Ishikawa (cell line): ENCODE results near the gene HOMER2.

Experiments used
- CREB1 ChIP-seq: IDR thresholded peaks from 2 replicates; pipeline ENCODE4 v1.6.1; 2012; ENCODE audit warnings: low read depth
- EGR1 ChIP-seq: IDR thresholded peaks from 2 replicates; pipeline ENCODE4 v1.6.1; 2012
- FOXM1 ChIP-seq: IDR thresholded peaks from 2 replicates; pipeline ENCODE4 v1.6.1; 2012; ENCODE audit warnings: low read depth, borderline replicate concordance
- NFIC ChIP-seq: IDR thresholded peaks from 2 replicates; pipeline ENCODE4 v1.6.1; 2012
- TAF1 ChIP-seq: IDR thresholded peaks from 2 replicates; pipeline ENCODE4 v1.6.1; 2012; ENCODE audit warnings: low read depth, mild to moderate bottlenecking
- USF1 ChIP-seq: IDR thresholded peaks from 2 replicates; pipeline ENCODE4 v1.6.1; 2012
- YY1 ChIP-seq: IDR thresholded peaks from 2 replicates; pipeline ENCODE4 v1.6.1; 2012; ENCODE audit warnings: low read depth
- TF ChIP-seq, protein P1 (sequence below): IDR thresholded peaks from 2 replicates; pipeline ENCODE4 v1.6.1; 2012
- TF ChIP-seq, protein P2 (sequence below): IDR thresholded peaks from 2 replicates; pipeline ENCODE4 v1.6.1; 2012; ENCODE audit warnings: low read depth, mild to moderate bottlenecking

GRCh38 chr15:82977076-82977475 is 24.6 kb upstream of the HOMER2 start:
- TF ChIP-seq NFIC (no peak), FOXM1 (no peak), USF1 (no peak), EGR1 (no peak), TAF1 (no peak), YY1 (no peak), CREB1 (no peak)
- TF ChIP-seq, protein P1, sequence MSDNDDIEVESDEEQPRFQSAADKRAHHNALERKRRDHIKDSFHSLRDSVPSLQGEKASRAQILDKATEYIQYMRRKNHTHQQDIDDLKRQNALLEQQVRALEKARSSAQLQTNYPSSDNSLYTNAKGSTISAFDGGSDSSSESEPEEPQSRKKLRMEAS = no peak
- TF ChIP-seq, protein P2, sequence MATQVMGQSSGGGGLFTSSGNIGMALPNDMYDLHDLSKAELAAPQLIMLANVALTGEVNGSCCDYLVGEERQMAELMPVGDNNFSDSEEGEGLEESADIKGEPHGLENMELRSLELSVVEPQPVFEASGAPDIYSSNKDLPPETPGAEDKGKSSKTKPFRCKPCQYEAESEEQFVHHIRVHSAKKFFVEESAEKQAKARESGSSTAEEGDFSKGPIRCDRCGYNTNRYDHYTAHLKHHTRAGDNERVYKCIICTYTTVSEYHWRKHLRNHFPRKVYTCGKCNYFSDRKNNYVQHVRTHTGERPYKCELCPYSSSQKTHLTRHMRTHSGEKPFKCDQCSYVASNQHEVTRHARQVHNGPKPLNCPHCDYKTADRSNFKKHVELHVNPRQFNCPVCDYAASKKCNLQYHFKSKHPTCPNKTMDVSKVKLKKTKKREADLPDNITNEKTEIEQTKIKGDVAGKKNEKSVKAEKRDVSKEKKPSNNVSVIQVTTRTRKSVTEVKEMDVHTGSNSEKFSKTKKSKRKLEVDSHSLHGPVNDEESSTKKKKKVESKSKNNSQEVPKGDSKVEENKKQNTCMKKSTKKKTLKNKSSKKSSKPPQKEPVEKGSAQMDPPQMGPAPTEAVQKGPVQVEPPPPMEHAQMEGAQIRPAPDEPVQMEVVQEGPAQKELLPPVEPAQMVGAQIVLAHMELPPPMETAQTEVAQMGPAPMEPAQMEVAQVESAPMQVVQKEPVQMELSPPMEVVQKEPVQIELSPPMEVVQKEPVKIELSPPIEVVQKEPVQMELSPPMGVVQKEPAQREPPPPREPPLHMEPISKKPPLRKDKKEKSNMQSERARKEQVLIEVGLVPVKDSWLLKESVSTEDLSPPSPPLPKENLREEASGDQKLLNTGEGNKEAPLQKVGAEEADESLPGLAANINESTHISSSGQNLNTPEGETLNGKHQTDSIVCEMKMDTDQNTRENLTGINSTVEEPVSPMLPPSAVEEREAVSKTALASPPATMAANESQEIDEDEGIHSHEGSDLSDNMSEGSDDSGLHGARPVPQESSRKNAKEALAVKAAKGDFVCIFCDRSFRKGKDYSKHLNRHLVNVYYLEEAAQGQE = no peak
